Astrocyte of the hippocampus (primary cell): ENCODE results near the gene PCDHGB3.
"Not testable (repeated sequence)": the region's sequence is repeated elsewhere in the genome, so short reads cannot be mapped to it uniquely, and the experiment has no call there.

ENCODE experiments used
- DNase-seq: peaks from one replicate; pipeline ENCODE4 v3.0.0; 2011; ENCODE audit warnings: low read depth, low spot score

The PCDHGB3 gene

GRCh38 chr5:141369994-141370848, at the start of gene PCDHGB3:
Gene PCDHGB3, plus strand, starts transcription at chr5:141370242. Its CDS starts 153 bp downstream, at chr5:141370395.
- DNase-seq = peak; percentile 60

GRCh38 chr5:141322261-141322660, 47.8 kb upstream of the PCDHGB3 start:
- DNase-seq = no peak

- peak; percentile 83 for DNase-seq
Observed at GRCh38 chr5:141326088-141326854, 43.8 kb upstream of the PCDHGB3 start.

- DNase-seq = no peak
Observed at GRCh38 chr5:141328231-141328630, 41.8 kb upstream of the PCDHGB3 start.

GRCh38 chr5:141330299-141331080, 39.6 kb upstream of the PCDHGB3 start, which contains the start of gene PCDHGA1:
Gene PCDHGA1, plus strand, starts transcription at chr5:141330514.
- DNase-seq = peak; percentile 37

- DNase-seq = not testable (repeated sequence)
Observed at GRCh38 chr5:141332571-141332970, 37.5 kb upstream of the PCDHGB3 start.

- DNase-seq = peak; percentile 41
Observed at GRCh38 chr5:141338538-141339306, 31.3 kb upstream of the PCDHGB3 start, which contains the start of gene PCDHGA2. Gene PCDHGA2, plus strand, starts transcription at chr5:141338760.

GRCh38 chr5:141340781-141341354, 29.2 kb upstream of the PCDHGB3 start:
- DNase-seq = not testable (repeated sequence)

- no peak for DNase-seq
Observed at GRCh38 chr5:141342773-141343172, 27.3 kb upstream of the PCDHGB3 start.

GRCh38 chr5:141343242-141343952, 26.6 kb upstream of the PCDHGB3 start, which contains the start of gene PCDHGA3:
Gene PCDHGA3, plus strand, starts transcription at chr5:141343829. Its CDS starts 205 bp downstream, at chr5:141344034.
- peak; percentile 38 for DNase-seq

GRCh38 chr5:141343953-141344463, 26.0 kb upstream of the PCDHGB3 start:
- DNase-seq = no peak

GRCh38 chr5:141345327-141345726, 24.7 kb upstream of the PCDHGB3 start:
- no peak for DNase-seq

- not testable (repeated sequence) for DNase-seq
Observed at GRCh38 chr5:141346017-141346416, 24.0 kb upstream of the PCDHGB3 start.

- peak; percentile 45 for DNase-seq
Observed at GRCh38 chr5:141349917-141350619, 20.0 kb upstream of the PCDHGB3 start, which contains the start of gene PCDHGB1. Gene PCDHGB1, plus strand, starts transcription at chr5:141350099. Its CDS starts 162 bp downstream, at chr5:141350261.

- no peak for DNase-seq
Observed at GRCh38 chr5:141351591-141351990, 18.5 kb upstream of the PCDHGB3 start.

GRCh38 chr5:141354900-141355469, 15.1 kb upstream of the PCDHGB3 start, which contains the start of gene PCDHGA4:
Gene PCDHGA4, plus strand, starts transcription at chr5:141355021. Its CDS starts 87 bp downstream, at chr5:141355108.
- DNase-seq = peak; percentile 9

GRCh38 chr5:141355641-141356040, 14.4 kb upstream of the PCDHGB3 start:
- no peak for DNase-seq

GRCh38 chr5:141356133-141356532, 13.9 kb upstream of the PCDHGB3 start:
- DNase-seq = no peak
